Breast epithelium (tissue), 3 donors: ENCODE data around the gene PBX3.

Source experiments
- CTCF ChIP-seq, 3 donors: fragments of 450-650 bp; IDR thresholded peaks; one replicate each; pipeline ENCODE4 v1.5.1; 2016 to 2017; ENCODE audit warnings: antibody characterized with exemption in 3 of 3, mild to moderate bottlenecking in 3 of 3, moderate library complexity in 3 of 3
- POLR2AphosphoS5 ChIP-seq, 3 donors: sonication (generic); formaldehyde crosslinking; IDR thresholded peaks; one replicate each; pipeline ENCODE4 v1.6.1; 2017; ENCODE audit warnings: antibody characterized with exemption in 3 of 3

GRCh38 chr9:125820100-125820804 lies 73.1 kb downstream of the PBX3 start:
- TF ChIP-seq POLR2AphosphoS5 (IDR thresholded peaks at IDR 0.05) (no peak), CTCF (IDR thresholded peaks at IDR 0.05) (no peak)
